Keratinocyte (primary cell): ENCODE measurements around the gene CNOT9. TPM values are rescaled to one million over a fixed set of nuclear protein-coding genes. Genes with fewer than 3 reads are reported as not detected.
A peak's percentile ranks its signal among the peaks of the same experiment; 100 is the strongest.

Experiments used
- DNase-seq: peaks from one replicate; pipeline ENCODE4 v3.0.0-alpha.2; 2011; ENCODE audit warnings: low read depth, missing footprints, low spot score
- FAIRE-seq: peaks from 2 replicates; lab custom pipeline; 2011; peaks lifted over from hg19 to GRCh38; lab: Jason Lieb, UNC
- H2AFZ ChIP-seq: 2 replicates; pipeline ENCODE4 v1.6.0; 2012; ENCODE audit warnings: low read length, control low read depth, inconsistent platforms; ENCODE audit not compliant: control insufficient read depth
- H3K27ac ChIP-seq: 2 replicates; pipeline ENCODE4 v1.5.1; 2011; ENCODE audit warnings: low read length; ENCODE audit not compliant: control insufficient read depth, insufficient read depth
- H3K27me3 ChIP-seq: 3 replicates; pipeline ENCODE4 v1.6.0; 2011; ENCODE audit warnings: low read length; ENCODE audit not compliant: control insufficient read depth, insufficient read depth; ENCODE audit errors: extremely low read depth
- H3K36me3 ChIP-seq, 2 experiments: 2 replicates in 1 of 2; 3 replicates in 1 of 2; pipeline ENCODE4 v1.5.1; 2011; ENCODE audit warnings: low read length in 2 of 2, mild to moderate bottlenecking in 1 of 2; ENCODE audit not compliant: control insufficient read depth in 2 of 2, insufficient read depth in 2 of 2; ENCODE audit errors: extremely low read depth in 1 of 2
- H3K4me1 ChIP-seq: 3 replicates; pipeline ENCODE4 v1.5.1; 2011; ENCODE audit warnings: low read length; ENCODE audit not compliant: control insufficient read depth, insufficient read depth; ENCODE audit errors: extremely low read depth
- H3K4me2 ChIP-seq: 3 replicates; pipeline ENCODE4 v1.6.0; 2011; ENCODE audit warnings: low read depth, low read length; ENCODE audit not compliant: control insufficient read depth, insufficient read depth; ENCODE audit errors: extremely low read depth
- H3K4me3 ChIP-seq, 3 experiments: fragments of 200-600 bp in 1 of 3; sonication (generic) in 1 of 3; 2 replicates in 2 of 3; 3 replicates in 1 of 3; pipeline ENCODE4 v1.5.1; 2011 to 2016; ENCODE audit warnings: low read length in 3 of 3, mild to moderate bottlenecking in 3 of 3, control low read depth in 2 of 3, inconsistent platforms in 1 of 3, low read depth in 1 of 3, mixed read lengths in 1 of 3, mixed run types in 1 of 3, moderate library complexity in 1 of 3; ENCODE audit not compliant: control insufficient read depth in 2 of 3, insufficient read depth in 2 of 3; ENCODE audit errors: extremely low read depth in 1 of 3
- H3K79me2 ChIP-seq: 2 replicates; pipeline ENCODE4 v1.6.0; 2012; ENCODE audit warnings: low read length; ENCODE audit not compliant: control insufficient read depth, insufficient read depth
- H3K9ac ChIP-seq: 3 replicates; pipeline ENCODE4 v1.6.0; 2011; ENCODE audit warnings: low read length; ENCODE audit not compliant: control insufficient read depth, insufficient read depth; ENCODE audit errors: extremely low read depth
- H3K9me1 ChIP-seq: 3 replicates; pipeline ENCODE4 v1.6.0; 2011; ENCODE audit warnings: low read length; ENCODE audit not compliant: control insufficient read depth, insufficient read depth; ENCODE audit errors: extremely low read depth
- H3K9me3 ChIP-seq: 2 replicates; pipeline ENCODE4 v1.5.1; 2012; ENCODE audit warnings: low read depth, low read length; ENCODE audit not compliant: control insufficient read depth
- H4K20me1 ChIP-seq: 3 replicates; pipeline ENCODE4 v1.6.0; 2011; ENCODE audit warnings: low read length; ENCODE audit not compliant: control insufficient read depth, insufficient read depth; ENCODE audit errors: extremely low read depth
- EZH2 ChIP-seq: IDR thresholded peaks from one replicate; pipeline ENCODE4 v1.6.1; 2012; ENCODE audit warnings: inconsistent platforms, mild to moderate bottlenecking, low read length, moderate library complexity
- dilution Hi-C: fragments of 300-500 bp; cut with MboI; formaldehyde crosslinking; loops from one replicate; pipeline ENCODE4 v1.7.0; 2020; ENCODE audit warnings: low sequenced_read_pairs; ENCODE audit not compliant: extremely low pct_ligation_motif_present
- polyA plus RNA-seq, 5 experiments: library from polyadenylated mRNA; depleted of rRNA in 3 of 5; stranded (reverse) in 3 of 5; stranded (forward) in 1 of 5; unstranded in 1 of 5; fragments of >200 nt; gene quantifications; 1 replicate in 1 of 5; 2 replicates in 3 of 5; 3 replicates in 1 of 5; pipeline versions ENCODE4 v1.2.1 to v1.2.3, GENCODE V29; 2011 to 2012; ENCODE audit warnings: missing spikeins in 2 of 5, low read depth in 1 of 5, low replicate concordance in 1 of 5
- TF ChIP-seq, protein P1 (sequence below), 3 experiments: IDR thresholded peaks in 1 of 3; conservative IDR thresholded peaks in 1 of 3; optimal IDR thresholded peaks in 1 of 3; 2 replicates in 2 of 3; 3 replicates in 1 of 3; pipeline versions ENCODE3 to v1.5.1; 2011; ENCODE audit warnings: low read length in 3 of 3, mild to moderate bottlenecking in 3 of 3, moderate library complexity in 2 of 3, control low read depth in 1 of 3, inconsistent platforms in 1 of 3; ENCODE audit not compliant: insufficient read depth in 2 of 3; ENCODE audit errors: extremely low read depth in 1 of 3

Gene CNOT9
- polyA plus RNA-seq, 1 donor (not counting 4 experiments of a cell fraction or from before 2014, with no cell fraction given) = 66.7 TPM

GRCh38 chr2:218567797-218568189 lies 846 bp upstream of the CNOT9 start:
- H3K4me3 ChIP-seq = peak overlapping the region; percentile 73 to 95 (median 88)
- peak; percentile 21 for DNase-seq
- no peaks in the 10 kb centered on the region for H3K9me3 ChIP-seq
- H3K36me3 ChIP-seq = peaks cover 2 to 7% of the 10 kb centered on the region in 2 experiments
- no peak for FAIRE-seq
- H3K4me2 ChIP-seq = peak overlapping the region; percentile 97
- peak overlapping the region; percentile 94 for H2AFZ ChIP-seq
- H3K9ac ChIP-seq = peak overlapping the region; percentile 99
- peaks cover 76% of the 10 kb centered on the region for H3K79me2 ChIP-seq
- peak overlapping the region; percentile 96 for H3K27ac ChIP-seq
- H3K4me1 ChIP-seq = peaks cover 29% of the 10 kb centered on the region
- no peaks in the 10 kb centered on the region for H3K27me3 ChIP-seq
- TF ChIP-seq, protein P1, sequence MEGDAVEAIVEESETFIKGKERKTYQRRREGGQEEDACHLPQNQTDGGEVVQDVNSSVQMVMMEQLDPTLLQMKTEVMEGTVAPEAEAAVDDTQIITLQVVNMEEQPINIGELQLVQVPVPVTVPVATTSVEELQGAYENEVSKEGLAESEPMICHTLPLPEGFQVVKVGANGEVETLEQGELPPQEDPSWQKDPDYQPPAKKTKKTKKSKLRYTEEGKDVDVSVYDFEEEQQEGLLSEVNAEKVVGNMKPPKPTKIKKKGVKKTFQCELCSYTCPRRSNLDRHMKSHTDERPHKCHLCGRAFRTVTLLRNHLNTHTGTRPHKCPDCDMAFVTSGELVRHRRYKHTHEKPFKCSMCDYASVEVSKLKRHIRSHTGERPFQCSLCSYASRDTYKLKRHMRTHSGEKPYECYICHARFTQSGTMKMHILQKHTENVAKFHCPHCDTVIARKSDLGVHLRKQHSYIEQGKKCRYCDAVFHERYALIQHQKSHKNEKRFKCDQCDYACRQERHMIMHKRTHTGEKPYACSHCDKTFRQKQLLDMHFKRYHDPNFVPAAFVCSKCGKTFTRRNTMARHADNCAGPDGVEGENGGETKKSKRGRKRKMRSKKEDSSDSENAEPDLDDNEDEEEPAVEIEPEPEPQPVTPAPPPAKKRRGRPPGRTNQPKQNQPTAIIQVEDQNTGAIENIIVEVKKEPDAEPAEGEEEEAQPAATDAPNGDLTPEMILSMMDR (optimal IDR thresholded peaks at IDR 0.05 in 1 of 3, IDR thresholded peaks at IDR 0.05 in 1 of 3, conservative IDR thresholded peaks at IDR 0.05 in 1 of 3; ENCODE audit: extremely low read depth in 1 of 3, insufficient read depth in 2 of 3, low read length in 3 of 3) = no peak
- no peak for TF ChIP-seq EZH2
- no peaks in the 10 kb centered on the region for H3K9me1 ChIP-seq
- no peaks in the 10 kb centered on the region for H4K20me1 ChIP-seq
- dilution Hi-C loops = no loop called here

GRCh38 chr2:218569038-218569431 lies 396 bp downstream of the CNOT9 start:
- dilution Hi-C loops = no loop called here
- peak overlapping the region; percentile 88 to 93 (median 92) for H3K4me3 ChIP-seq

More at GRCh38 chr2:218569038-218569431, 396 bp downstream of the CNOT9 start:
- H3K9me1 ChIP-seq = no peaks in the 10 kb centered on the region
- peak overlapping the region; percentile 100 for H3K4me2 ChIP-seq
- H3K36me3 ChIP-seq = peaks cover 2 to 7% of the 10 kb centered on the region in 2 experiments
- no peak for FAIRE-seq
- peak overlapping the region; percentile 99 for H2AFZ ChIP-seq
- H3K79me2 ChIP-seq = peaks cover 83% of the 10 kb centered on the region
- no peaks in the 10 kb centered on the region for H3K27me3 ChIP-seq
- no peaks in the 10 kb centered on the region for H4K20me1 ChIP-seq
- peaks cover 29% of the 10 kb centered on the region for H3K4me1 ChIP-seq
- no peak for DNase-seq
- H3K27ac ChIP-seq = peak overlapping the region; percentile 96
- H3K9ac ChIP-seq = peak overlapping the region; percentile 99
- no peaks in the 10 kb centered on the region for H3K9me3 ChIP-seq
- TF ChIP-seq, protein P1 (optimal IDR thresholded peaks at IDR 0.05 in 1 of 3, IDR thresholded peaks at IDR 0.05 in 1 of 3, conservative IDR thresholded peaks at IDR 0.05 in 1 of 3; ENCODE audit: extremely low read depth in 1 of 3, insufficient read depth in 2 of 3, low read length in 3 of 3) = no peak
- no peak for TF ChIP-seq EZH2
